ES-I3 (cell line): ENCODE data around the gene QKI.

Source experiments
- H3K36me3 ChIP-seq: 2 replicates; pipeline ENCODE4 v1.6.1; 2013; ENCODE audit warnings: mild to moderate bottlenecking, low read length, control low read depth, moderate library complexity; ENCODE audit not compliant: insufficient read depth
- H3K4me1 ChIP-seq: 2 replicates; pipeline ENCODE4 v1.6.1; 2013; ENCODE audit warnings: mild to moderate bottlenecking, control low read depth, low read length; ENCODE audit not compliant: insufficient read depth
- H3K9ac ChIP-seq: 2 replicates; pipeline ENCODE4 v1.6.1; 2013; ENCODE audit warnings: low read depth, mild to moderate bottlenecking, low read length, moderate library complexity
- H3K9me3 ChIP-seq: 2 replicates; pipeline ENCODE4 v1.6.1; 2013; ENCODE audit warnings: mild to moderate bottlenecking, low read length, moderate library complexity; ENCODE audit not compliant: control insufficient read depth, insufficient read depth

QKI gene

GRCh38 chr6:163414117-163414945, at the start of gene QKI:
QKI (plus strand) TSS chr6:163414718; CDS start chr6:163415194, 476 bp downstream.
- Histone ChIP-seq H3K4me1 (peaks cover 14% of the 10 kb centered on the region), H3K9ac (peak within 1 kb of the TSS; percentile 98), H3K36me3 (no peaks in the 10 kb centered on the region), H3K9me3 (no peaks in the 10 kb centered on the region)

- no peaks in the 10 kb centered on the region for H3K36me3 ChIP-seq
- H3K9ac ChIP-seq = no peak overlapping the region
- 0 out of 2 replicates have a peak, but pooled peaks cover 4% of the 10 kb centered on the region for H3K4me1 ChIP-seq
- H3K9me3 ChIP-seq = no peaks in the 10 kb centered on the region
Observed at GRCh38 chr6:163366288-163366687, 48.2 kb upstream of the QKI start.

- Histone ChIP-seq H3K9ac (no peak overlapping the region), H3K4me1 (0 out of 2 replicates have a peak, but pooled peaks cover 4% of the 10 kb centered on the region), H3K9me3 (no peaks in the 10 kb centered on the region), H3K36me3 (no peaks in the 10 kb centered on the region)
Observed at GRCh38 chr6:163367497-163368183, 46.9 kb upstream of the QKI start.

GRCh38 chr6:163369141-163369540, 45.4 kb upstream of the QKI start:
- H3K9me3 ChIP-seq = no peaks in the 10 kb centered on the region
- H3K9ac ChIP-seq = no peak overlapping the region
- no peaks in the 10 kb centered on the region for H3K36me3 ChIP-seq
- H3K4me1 ChIP-seq = 0 out of 2 replicates have a peak, but pooled peaks cover 4% of the 10 kb centered on the region

GRCh38 chr6:163369628-163370365, 44.7 kb upstream of the QKI start:
- Histone ChIP-seq H3K9me3 (no peaks in the 10 kb centered on the region), H3K36me3 (no peaks in the 10 kb centered on the region), H3K9ac (no peak overlapping the region), H3K4me1 (0 out of 2 replicates have a peak, but pooled peaks cover 4% of the 10 kb centered on the region)

GRCh38 chr6:163370464-163371117, 43.9 kb upstream of the QKI start:
- Histone ChIP-seq H3K4me1 (0 out of 2 replicates have a peak, but pooled peaks cover 4% of the 10 kb centered on the region), H3K36me3 (no peaks in the 10 kb centered on the region), H3K9me3 (no peaks in the 10 kb centered on the region), H3K9ac (no peak overlapping the region)

- Histone ChIP-seq H3K4me1 (0 out of 2 replicates have a peak, but pooled peaks cover 4% of the 10 kb centered on the region), H3K9ac (no peak overlapping the region), H3K9me3 (no peaks in the 10 kb centered on the region), H3K36me3 (no peaks in the 10 kb centered on the region)
Observed at GRCh38 chr6:163371129-163371528, 43.4 kb upstream of the QKI start.

- no peaks in the 10 kb centered on the region for H3K9me3 ChIP-seq
- no peaks in the 10 kb centered on the region for H3K4me1 ChIP-seq
- no peaks in the 10 kb centered on the region for H3K36me3 ChIP-seq
- no peak overlapping the region for H3K9ac ChIP-seq
Observed at GRCh38 chr6:163373240-163373639, 41.3 kb upstream of the QKI start.

- H3K9ac ChIP-seq = no peak overlapping the region
- no peaks in the 10 kb centered on the region for H3K36me3 ChIP-seq
- H3K9me3 ChIP-seq = no peaks in the 10 kb centered on the region
- no peaks in the 10 kb centered on the region for H3K4me1 ChIP-seq
Observed at GRCh38 chr6:163375361-163375760, 39.2 kb upstream of the QKI start.

- H3K4me1 ChIP-seq = no peaks in the 10 kb centered on the region
- no peaks in the 10 kb centered on the region for H3K36me3 ChIP-seq
- no peak overlapping the region for H3K9ac ChIP-seq
- no peaks in the 10 kb centered on the region for H3K9me3 ChIP-seq
Observed at GRCh38 chr6:163376187-163376586, 38.3 kb upstream of the QKI start.

- Histone ChIP-seq H3K9me3 (no peaks in the 10 kb centered on the region), H3K36me3 (no peaks in the 10 kb centered on the region), H3K4me1 (no peaks in the 10 kb centered on the region), H3K9ac (no peak overlapping the region)
Observed at GRCh38 chr6:163377561-163377960, 37.0 kb upstream of the QKI start.

GRCh38 chr6:163380216-163380615, 34.3 kb upstream of the QKI start:
- Histone ChIP-seq H3K4me1 (no peaks in the 10 kb centered on the region), H3K9me3 (no peaks in the 10 kb centered on the region), H3K36me3 (no peaks in the 10 kb centered on the region), H3K9ac (no peak overlapping the region)

- Histone ChIP-seq H3K9me3 (no peaks in the 10 kb centered on the region), H3K9ac (no peak overlapping the region), H3K36me3 (no peaks in the 10 kb centered on the region), H3K4me1 (peaks cover under 1% of the 10 kb centered on the region; the same call in 1 of the 2 replicates)
Observed at GRCh38 chr6:163381118-163381756, 33.3 kb upstream of the QKI start.
